Dermis blood vessel endothelial cell (primary cell): Measurements from ENCODE around the gene LASP1NB.
A peak's percentile ranks its signal among the peaks of the same experiment; 100 is the strongest.
"Not testable (repeated sequence)": the region's sequence is repeated elsewhere in the genome, so short reads cannot be mapped to it uniquely, and the experiment has no call there.

Source experiments
- DNase-seq: peaks from one replicate; pipeline ENCODE4 v3.0.0; 2010

Gene LASP1NB

DNA sequence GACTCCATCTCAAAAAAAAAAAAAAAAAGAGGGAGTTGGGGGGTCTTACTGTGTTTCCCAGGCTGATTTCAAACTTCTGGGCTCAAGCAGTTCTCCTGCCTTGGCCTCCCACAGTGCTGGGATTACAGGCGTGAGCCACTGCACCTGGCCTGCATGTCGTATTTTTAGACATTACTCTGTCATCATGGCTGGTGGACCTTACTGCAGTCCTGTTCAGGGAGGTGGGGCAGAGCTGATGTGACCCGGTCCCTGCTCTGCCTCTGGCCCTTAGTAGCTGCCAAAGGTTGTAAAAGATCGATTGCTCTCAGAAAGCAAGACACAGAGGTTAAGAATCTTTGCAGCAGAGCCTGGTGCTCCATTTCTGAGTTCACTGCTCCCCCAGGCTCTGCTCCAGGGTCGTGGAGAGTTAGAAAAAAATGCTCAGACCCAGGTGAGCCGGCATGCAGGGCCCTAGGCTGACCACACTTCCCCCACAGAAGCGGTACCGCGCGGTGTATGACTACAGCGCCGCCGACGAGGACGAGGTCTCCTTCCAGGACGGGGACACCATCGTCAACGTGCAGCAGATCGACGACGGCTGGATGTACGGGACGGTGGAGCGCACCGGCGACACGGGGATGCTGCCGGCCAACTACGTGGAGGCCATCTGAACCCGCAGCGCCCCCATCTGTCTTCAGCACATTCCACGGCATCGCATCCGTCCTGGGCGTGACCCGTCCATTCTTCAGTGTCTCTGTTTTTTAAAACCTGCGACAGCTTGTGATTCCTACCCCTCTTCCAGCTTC lies 7.1 kb upstream of the LASP1NB start:
- DNase-seq = no peak

DNA sequence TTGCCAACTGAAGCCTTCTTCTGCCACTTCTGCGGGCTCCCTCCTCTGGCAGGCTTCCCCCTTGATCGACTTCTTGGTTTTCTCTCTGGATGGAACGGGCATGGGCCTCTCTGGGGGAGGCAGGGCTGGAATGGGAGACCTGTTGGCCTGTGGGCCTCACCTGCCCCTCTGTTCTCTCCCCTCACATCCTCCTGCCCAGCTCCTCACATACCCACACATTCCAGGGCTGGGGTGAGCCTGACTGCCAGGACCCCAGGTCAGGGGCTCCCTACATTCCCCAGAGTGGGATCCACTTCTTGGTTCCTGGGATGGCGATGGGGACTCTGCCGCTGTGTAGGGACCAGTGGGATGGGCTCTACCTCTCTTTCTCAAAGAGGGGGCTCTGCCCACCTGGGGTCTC lies 6.5 kb upstream of the LASP1NB start:
- no peak for DNase-seq

DNA sequence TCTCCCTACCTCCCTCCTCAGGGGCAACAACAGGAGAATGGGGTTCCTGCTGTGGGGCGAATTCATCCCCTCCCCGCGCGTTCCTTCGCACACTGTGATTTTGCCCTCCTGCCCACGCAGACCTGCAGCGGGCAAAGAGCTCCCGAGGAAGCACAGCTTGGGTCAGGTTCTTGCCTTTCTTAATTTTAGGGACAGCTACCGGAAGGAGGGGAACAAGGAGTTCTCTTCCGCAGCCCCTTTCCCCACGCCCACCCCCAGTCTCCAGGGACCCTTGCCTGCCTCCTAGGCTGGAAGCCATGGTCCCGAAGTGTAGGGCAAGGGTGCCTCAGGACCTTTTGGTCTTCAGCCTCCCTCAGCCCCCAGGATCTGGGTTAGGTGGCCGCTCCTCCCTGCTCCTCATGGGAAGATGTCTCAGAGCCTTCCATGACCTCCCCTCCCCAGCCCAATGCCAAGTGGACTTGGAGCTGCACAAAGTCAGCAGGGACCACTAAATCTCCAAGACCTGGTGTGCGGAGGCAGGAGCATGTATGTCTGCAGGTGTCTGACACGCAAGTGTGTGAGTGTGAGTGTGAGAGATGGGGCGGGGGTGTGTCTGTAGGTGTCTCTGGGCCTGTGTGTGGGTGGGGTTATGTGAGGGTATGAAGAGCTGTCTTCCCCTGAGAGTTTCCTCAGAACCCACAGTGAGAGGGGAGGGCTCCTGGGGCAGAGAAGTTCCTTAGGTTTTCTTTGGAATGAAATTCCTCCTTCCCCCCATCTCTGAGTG lies 5.9 kb upstream of the LASP1NB start:
- no peak for DNase-seq

- no peak for DNase-seq
Measured at GRCh38 chr17:38920374-38921291, 4.8 kb upstream of the LASP1NB start.

DNA sequence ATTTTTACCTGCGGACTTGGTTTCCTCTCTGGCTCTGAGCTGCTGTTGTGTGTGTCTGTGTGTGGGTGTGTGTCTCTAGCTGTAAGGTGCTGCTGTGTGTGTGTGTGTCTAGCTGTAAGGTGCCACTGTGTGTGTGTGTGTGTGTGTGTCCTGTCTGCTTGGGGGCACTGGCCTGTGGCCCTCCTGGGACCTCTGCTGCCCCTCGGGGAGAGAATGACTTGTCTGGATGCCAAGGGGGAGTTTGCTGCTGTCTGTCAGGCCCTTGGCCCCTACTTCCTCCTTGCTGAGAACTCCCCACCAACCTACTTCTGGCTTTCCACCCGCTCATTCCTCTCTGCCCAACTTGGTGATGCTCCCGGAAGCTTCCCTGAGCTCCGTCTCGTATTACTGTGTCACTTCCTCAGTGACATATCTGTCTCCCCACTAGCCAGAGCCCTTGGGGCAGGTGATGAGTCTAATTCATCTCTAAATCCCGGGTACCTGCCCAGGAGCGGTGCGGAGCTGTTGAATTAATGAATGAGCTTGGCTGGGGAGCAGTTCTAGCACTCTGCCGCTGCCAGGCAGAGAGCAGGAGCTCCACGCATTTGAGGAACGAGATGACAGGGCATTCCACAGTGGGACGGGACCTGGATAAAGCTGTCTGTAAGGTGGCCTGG lies 3.5 kb upstream of the LASP1NB start:
- no peak for DNase-seq

DNA sequence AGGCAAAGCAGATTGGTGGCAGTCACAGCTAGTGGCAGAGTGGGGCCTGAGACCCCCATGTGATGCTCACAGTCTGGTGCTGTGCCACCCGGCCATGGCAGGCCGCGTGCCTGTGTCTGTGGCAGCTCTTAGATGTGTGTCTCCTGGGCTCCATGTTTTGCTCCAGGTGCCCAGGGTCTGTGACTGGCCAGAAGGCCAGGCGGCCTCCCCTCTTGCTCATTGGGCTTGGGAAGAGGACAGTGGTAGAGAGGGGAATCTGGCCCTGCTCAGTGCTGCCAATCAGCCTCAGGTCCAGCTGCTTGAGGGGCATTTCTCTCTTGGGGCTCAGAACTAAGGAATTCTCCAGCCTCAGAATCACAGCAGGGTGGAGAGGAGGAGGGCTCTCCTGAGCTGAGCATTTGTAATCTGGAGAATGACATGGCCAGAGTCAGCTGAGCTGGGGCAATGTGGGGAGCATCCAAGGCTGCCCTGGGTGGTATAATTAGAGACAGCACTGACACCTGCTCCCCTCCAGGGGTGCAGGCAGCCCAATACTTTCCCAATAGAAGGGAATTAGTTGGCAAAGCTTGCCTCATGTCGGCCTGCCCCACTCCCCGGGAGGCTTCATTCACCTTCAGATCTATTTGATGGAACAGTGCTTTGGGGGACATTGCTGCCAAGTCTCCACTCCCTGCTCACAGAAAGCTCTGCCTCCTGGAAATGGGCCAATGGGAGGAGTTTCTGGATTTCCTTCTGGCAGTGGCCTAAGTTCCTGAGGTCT lies 2.7 kb upstream of the LASP1NB start:
- peak; percentile 76 for DNase-seq

DNA sequence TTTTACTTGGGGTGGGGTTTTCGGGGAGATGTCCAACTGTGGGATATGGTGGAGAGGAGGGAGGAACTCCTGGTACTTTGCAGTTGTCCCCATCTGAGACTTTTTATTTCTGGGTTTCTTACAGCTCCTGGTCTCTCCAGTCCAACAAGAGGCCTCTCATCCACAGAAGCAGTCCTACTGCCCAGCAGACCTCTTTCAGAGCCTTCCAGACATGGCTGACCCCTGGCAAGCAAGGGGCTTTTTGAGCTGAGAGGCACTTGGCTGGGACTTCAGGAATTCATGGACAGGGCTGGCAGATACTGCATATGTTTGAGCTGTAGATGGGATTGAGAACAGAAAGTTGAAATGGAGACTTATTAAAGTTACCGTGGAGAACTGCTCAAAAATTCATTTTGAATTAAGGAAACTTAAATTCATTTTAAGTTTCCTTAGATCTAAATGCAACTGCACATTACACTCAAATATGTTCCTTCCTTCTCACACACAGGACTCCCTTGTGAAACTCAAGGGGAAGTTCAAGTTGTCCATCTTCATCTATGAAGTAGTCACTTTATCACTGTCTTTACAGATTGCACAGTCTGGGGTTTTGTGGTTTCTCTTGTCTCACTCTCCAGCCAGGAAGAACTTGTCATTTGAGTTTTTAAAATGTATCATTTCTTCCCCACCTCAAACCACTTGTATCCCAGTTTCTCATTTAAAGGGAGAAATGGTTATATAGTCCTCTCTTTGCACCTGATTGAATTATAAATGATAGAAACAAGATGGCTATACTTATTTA lies 1.1 kb downstream of the LASP1NB start:
- DNase-seq = no peak

DNA sequence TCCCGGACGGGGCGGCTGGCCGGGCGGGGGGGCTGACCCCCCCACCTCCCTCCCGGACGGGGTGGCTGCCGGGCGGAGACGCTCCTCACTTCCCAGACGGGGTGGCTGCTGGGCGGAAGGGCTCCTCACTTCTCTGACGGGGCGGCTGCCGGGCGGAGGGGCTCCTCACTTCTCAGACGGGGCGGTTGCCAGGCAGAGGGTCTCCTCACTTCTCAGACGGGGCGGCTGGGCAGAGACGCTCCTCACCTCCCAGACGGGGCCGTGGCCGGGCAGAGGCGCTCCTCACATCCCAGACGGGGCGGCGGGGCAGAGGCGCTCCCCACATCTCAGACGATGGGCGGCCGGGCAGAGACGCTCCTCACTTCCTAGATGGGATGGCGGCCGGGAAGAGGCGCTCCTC lies 5.4 kb downstream of the LASP1NB start:
- not testable (repeated sequence) for DNase-seq

DNA sequence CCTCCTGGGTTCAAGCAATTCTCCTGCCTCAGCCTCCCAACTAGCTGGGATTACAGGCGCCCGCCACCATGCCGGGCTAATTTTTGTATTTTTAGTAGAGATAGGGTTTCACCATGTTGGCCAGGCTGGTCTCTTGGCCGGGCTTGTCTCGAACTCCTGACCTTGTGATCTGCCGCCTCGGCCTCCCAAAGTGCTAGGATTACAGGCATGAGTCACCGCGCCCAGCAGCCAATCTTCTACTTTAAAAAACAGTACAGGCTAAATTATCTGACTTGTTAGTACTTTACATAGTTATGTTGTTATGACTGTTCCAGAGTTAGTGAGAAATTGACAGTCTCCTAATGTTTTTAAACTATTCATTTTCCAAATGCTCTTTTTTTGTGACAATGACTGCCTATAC lies 8.5 kb downstream of the LASP1NB start:
- not testable (repeated sequence) for DNase-seq

DNA sequence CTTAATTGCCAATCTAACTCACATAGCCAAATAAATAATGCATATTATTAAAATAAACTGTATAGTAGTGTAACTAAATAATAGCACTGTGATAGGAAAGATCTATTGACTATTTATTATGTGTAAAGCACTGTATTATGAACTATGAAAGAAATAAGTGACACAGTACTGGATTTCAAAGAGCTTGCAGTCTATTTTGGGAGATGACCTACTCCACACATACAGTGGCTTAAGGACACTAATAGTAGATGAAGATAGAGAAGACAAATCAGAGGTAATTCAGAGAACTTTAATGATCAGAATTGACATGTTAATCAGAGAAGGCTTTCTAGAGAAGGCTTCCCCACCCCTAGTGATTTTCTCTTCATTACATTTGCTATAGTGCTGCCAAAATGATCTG lies 14.6 kb downstream of the LASP1NB start:
- no peak for DNase-seq

DNA sequence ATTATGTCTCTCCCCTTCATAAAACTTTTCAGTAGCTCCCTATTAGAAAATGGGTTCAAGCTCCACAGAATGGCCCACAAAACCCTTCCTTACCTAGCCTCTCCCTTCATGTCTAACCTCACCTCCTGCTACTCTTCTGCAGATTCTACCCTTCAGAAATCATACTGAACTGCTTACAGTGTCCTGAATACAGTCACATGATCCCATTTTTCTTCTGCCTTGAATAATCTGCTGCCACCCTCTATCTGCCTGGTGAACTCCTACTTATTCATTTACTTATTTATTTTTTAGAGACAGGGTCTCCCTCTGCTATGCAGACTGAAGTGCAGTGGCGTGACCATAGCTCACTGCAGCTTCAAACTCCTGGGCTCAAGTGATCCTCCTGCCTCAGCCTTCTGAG lies 15.0 kb downstream of the LASP1NB start:
- DNase-seq = no peak

- no peak for DNase-seq
Measured at GRCh38 chr17:38942696-38943334, 17.4 kb downstream of the LASP1NB start.

DNA sequence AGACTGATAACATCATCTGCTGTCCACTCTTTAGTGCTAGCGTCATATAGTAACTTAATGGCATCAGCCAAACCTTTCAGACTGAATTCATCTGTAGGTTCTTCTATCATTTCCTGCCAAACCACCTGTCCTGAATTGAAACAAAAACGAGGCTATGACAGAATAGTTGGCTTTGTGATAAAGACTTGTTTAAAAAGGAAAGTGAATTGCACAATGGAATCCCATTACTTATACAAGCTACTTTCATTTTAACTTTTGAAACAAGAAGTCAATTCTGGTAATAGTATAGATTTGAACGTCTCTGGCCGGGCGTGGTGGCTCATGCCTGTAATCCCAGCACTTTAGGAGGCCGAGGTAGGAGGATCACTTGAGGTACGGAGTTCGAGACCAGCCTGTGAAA lies 18.2 kb downstream of the LASP1NB start:
- DNase-seq = no peak

DNA sequence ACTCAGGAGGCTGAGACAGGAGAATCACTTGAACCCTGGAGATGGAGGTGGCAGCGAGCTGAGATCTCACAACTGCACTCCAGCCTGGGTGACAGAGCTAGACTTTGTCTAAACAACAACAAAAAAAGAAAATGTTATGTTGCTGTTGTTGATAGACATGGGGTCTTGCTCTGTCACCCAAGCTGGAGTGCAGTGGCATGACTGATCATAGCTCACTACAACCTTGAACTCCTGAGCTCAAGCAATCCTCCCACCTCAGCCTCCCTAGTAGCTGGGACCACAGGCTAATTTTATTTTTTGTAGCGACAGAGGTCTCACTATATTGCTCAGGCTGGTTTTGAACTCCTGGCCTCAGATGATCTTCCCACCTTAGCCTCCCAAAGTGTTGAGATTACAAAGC lies 21.8 kb downstream of the LASP1NB start:
- DNase-seq = no peak

GRCh38 chr17:38953800-38954199 lies 28.4 kb downstream of the LASP1NB start:
- DNase-seq = not testable (repeated sequence)

DNA sequence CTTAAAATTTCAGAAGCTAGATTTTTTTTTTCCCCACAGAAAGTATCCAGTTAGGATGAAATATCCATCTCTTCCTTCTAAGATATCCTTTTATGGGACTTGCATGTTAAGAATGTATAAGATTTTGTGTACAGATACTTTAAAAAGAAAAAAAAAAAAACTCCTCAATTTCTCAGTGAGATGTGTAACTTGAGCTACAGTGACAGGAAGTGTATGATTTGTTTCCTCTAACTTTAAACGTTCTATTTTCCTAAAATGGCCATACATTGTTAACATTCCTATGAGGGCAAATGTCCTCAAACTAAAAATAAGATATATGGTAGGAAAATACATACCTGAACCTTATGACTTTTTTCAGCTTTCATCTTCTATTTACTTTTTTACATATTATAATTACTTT lies 32.9 kb downstream of the LASP1NB start:
- peak; percentile 19 for DNase-seq

GRCh38 chr17:38958756-38959155 lies 33.3 kb downstream of the LASP1NB start:
- no peak for DNase-seq

- no peak for DNase-seq
Measured at GRCh38 chr17:38959508-38959907, 34.1 kb downstream of the LASP1NB start.

GRCh38 chr17:38960402-38960801 lies 35.0 kb downstream of the LASP1NB start:
- DNase-seq = no peak

GRCh38 chr17:38961413-38961812 lies 36.0 kb downstream of the LASP1NB start:
- DNase-seq = no peak
